ENCODE results near the gene CAPN14.

- TF ChIP-seq POLR2AphosphoS5 (IDR thresholded peaks at IDR 0.05; ENCODE audit: borderline replicate concordance, low read depth, low read length) (no peak), EZH2 (IDR thresholded peaks at IDR 0.05) (no peak), FOXP2 (optimal IDR thresholded peaks at IDR 0.05; ENCODE audit: control extremely low read depth, extremely low read length, insufficient read depth) (no peak)
Observed at GRCh38 chr2:31265234-31265633, 47.9 kb upstream of the CAPN14 start.

All from SK-N-MC (cell line).